IMR-90 (cell line): ENCODE data around the gene SPARC. TPM values are rescaled to one million over a fixed set of nuclear protein-coding genes. Genes with fewer than 3 reads are reported as not detected.

ENCODE experiments used
- ATAC-seq: fragments of 200-7000 bp; cut with Tn5 transposase; 2 replicates; pipeline ENCODE4 v1.9.1; 2020; ENCODE audit warnings: low read depth, mild to moderate bottlenecking, moderate library complexity
- BruUV-seq: library from RNA; stranded (reverse); fragments of 400-500 nt; replicated peaks from 2 replicates; lab custom pipeline; 2021; lab: Mats Ljungman, UMichigan
- CTCF ChIA-PET: fragments of 300-600 bp; formaldehyde crosslinking; extraction: SDS; loops from one replicate; lab custom pipeline; 2021; ENCODE audit warnings: antibody characterized with exemption; lab: Yijun Ruan, JAX
- POLR2A ChIA-PET: fragments of 300-600 bp; sonication (Branson Sonifier 250); formaldehyde crosslinking; loops from one replicate; lab custom pipeline; 2022; ENCODE audit warnings: antibody characterized with exemption; ENCODE audit not compliant: unreplicated experiment; lab: Charles Lee
- DNase-seq: peaks from one replicate; pipeline ENCODE4 v3.0.0; 2013
- H2AFZ ChIP-seq: replicated peaks from 2 replicates; pipeline ENCODE3; 2013; ENCODE audit warnings: low read length, mild to moderate bottlenecking; ENCODE audit not compliant: poor library complexity
- H2AK5ac ChIP-seq: 2 replicates; pipeline ENCODE4 v1.6.1; 2013; ENCODE audit warnings: low read depth, low read length, inconsistent platforms
- H2AK9ac ChIP-seq: replicated peaks from 2 replicates; pipeline ENCODE3; 2013; ENCODE audit warnings: mild to moderate bottlenecking, low read depth, low read length, moderate library complexity; ENCODE audit not compliant: poor library complexity
- H2BK120ac ChIP-seq: 2 replicates; pipeline ENCODE4 v1.6.1; 2013; ENCODE audit warnings: low read depth, low read length, inconsistent platforms
- H2BK15ac ChIP-seq: 3 replicates; pipeline ENCODE4 v1.6.1; 2013; ENCODE audit warnings: low read depth, low read length, inconsistent platforms
- H2BK20ac ChIP-seq: 2 replicates; pipeline ENCODE4 v1.6.1; 2013; ENCODE audit warnings: low read depth, mild to moderate bottlenecking, inconsistent platforms, low read length, moderate library complexity
- H2BK5ac ChIP-seq: 2 replicates; pipeline ENCODE4 v1.6.1; 2013; ENCODE audit warnings: mild to moderate bottlenecking, low read depth, low read length, inconsistent platforms; ENCODE audit not compliant: poor library complexity, severe bottlenecking
- H3K14ac ChIP-seq: replicated peaks from 2 replicates; pipeline ENCODE4 v1.6.1; 2013; ENCODE audit warnings: low read depth, low read length, inconsistent platforms
- H3K18ac ChIP-seq: 2 replicates; pipeline ENCODE4 v1.6.1; 2013; ENCODE audit warnings: low read depth, low read length, control low read depth
- H3K23ac ChIP-seq: 2 replicates; pipeline ENCODE4 v1.6.1; 2013; ENCODE audit warnings: low read depth, low read length, inconsistent platforms
- H3K27ac ChIP-seq: 2 replicates; pipeline ENCODE4 v1.5.1; 2013; ENCODE audit warnings: mild to moderate bottlenecking, control low read depth, low read length; ENCODE audit not compliant: insufficient read depth
- H3K27me3 ChIP-seq: 2 replicates; pipeline ENCODE4 v1.6.1; 2013; ENCODE audit warnings: low read length; ENCODE audit not compliant: control insufficient read depth, insufficient read depth
- H3K36me3 ChIP-seq: 2 replicates; pipeline ENCODE4 v1.6.1; 2013; ENCODE audit warnings: low read length, mixed read lengths; ENCODE audit not compliant: control insufficient read depth, insufficient read depth
- H3K4ac ChIP-seq: 2 replicates; pipeline ENCODE4 v1.6.1; 2013; ENCODE audit warnings: low read depth, low read length, inconsistent platforms
- H3K4me1 ChIP-seq: 2 replicates; pipeline ENCODE4 v1.6.1; 2013; ENCODE audit warnings: low read length, mixed read lengths; ENCODE audit not compliant: control insufficient read depth, insufficient read depth
- H3K4me2 ChIP-seq: 2 replicates; pipeline ENCODE4 v1.6.1; 2013; ENCODE audit warnings: low read depth, mild to moderate bottlenecking, control low read depth, low read length, moderate library complexity
- H3K4me3 ChIP-seq: 2 replicates; pipeline ENCODE4 v1.5.1; 2013; ENCODE audit warnings: low read depth, mild to moderate bottlenecking, control low read depth, low read length, moderate library complexity; ENCODE audit not compliant: insufficient read depth
- H3K56ac ChIP-seq: 2 replicates; pipeline ENCODE4 v1.6.1; 2013; ENCODE audit warnings: low read length, inconsistent platforms; ENCODE audit not compliant: insufficient read depth; ENCODE audit errors: extremely low read depth
- H3K79me1 ChIP-seq, 2 experiments: 2 replicates each; pipeline ENCODE4 v1.6.1; 2013; ENCODE audit warnings: low read length in 2 of 2, inconsistent platforms in 1 of 2, low read depth in 1 of 2
- H3K9ac ChIP-seq: 2 replicates; pipeline ENCODE4 v1.6.1; 2013; ENCODE audit warnings: low read depth, low read length, control low read depth
- H3K9me1 ChIP-seq: 2 replicates; pipeline ENCODE4 v1.6.1; 2013; ENCODE audit warnings: low read length, inconsistent platforms; ENCODE audit not compliant: insufficient read depth
- H3K9me3 ChIP-seq: 2 replicates; pipeline ENCODE4 v1.6.1; 2013; ENCODE audit warnings: low read length; ENCODE audit not compliant: control insufficient read depth, insufficient read depth
- H4K20me1 ChIP-seq: 2 replicates; pipeline ENCODE4 v1.6.1; 2013; ENCODE audit warnings: low read length, inconsistent platforms; ENCODE audit not compliant: insufficient read depth
- H4K5ac ChIP-seq: 2 replicates; pipeline ENCODE4 v1.6.1; 2013; ENCODE audit warnings: mild to moderate bottlenecking, low read depth, low read length, control low read depth
- H4K8ac ChIP-seq, 2 experiments: 2 replicates each; pipeline ENCODE4 v1.6.1; 2013; ENCODE audit warnings: low read depth in 2 of 2, low read length in 2 of 2, control low read depth in 1 of 2, inconsistent platforms in 1 of 2
- H4K91ac ChIP-seq: 2 replicates; pipeline ENCODE4 v1.6.1; 2013; ENCODE audit warnings: low read depth, low read length, inconsistent platforms; ENCODE audit not compliant: insufficient read depth
- BHLHE40 ChIP-seq: fragments of 150-350 bp; IDR thresholded peaks from 2 replicates; pipeline ENCODE4 v1.6.1; 2016; ENCODE audit warnings: mild to moderate bottlenecking, low read depth, low read length
- CEBPB ChIP-seq: IDR thresholded peaks from 2 replicates; pipeline ENCODE4 v1.6.1; 2012; ENCODE audit warnings: low read depth, low read length, improper control_type of control experiment
- CHD1 ChIP-seq: IDR thresholded peaks from 2 replicates; pipeline ENCODE4 v1.6.1; 2012; ENCODE audit warnings: low read depth, low read length, improper control_type of control experiment
- FOS ChIP-seq: fragments of 150-350 bp; IDR thresholded peaks from 2 replicates; pipeline ENCODE4 v1.6.1; 2016; ENCODE audit warnings: low read depth, low read length
- MAFK ChIP-seq: IDR thresholded peaks from 2 replicates; pipeline ENCODE4 v1.6.1; 2012; ENCODE audit warnings: low read depth, low read length, improper control_type of control experiment
- MAZ ChIP-seq: IDR thresholded peaks from 2 replicates; pipeline ENCODE4 v1.6.1; 2012; ENCODE audit warnings: low read depth, mild to moderate bottlenecking, low read length, improper control_type of control experiment, moderate library complexity, borderline replicate concordance
- MXI1 ChIP-seq: IDR thresholded peaks from 2 replicates; pipeline ENCODE4 v1.6.1; 2012; ENCODE audit warnings: low read depth, mild to moderate bottlenecking, low read length, moderate library complexity, borderline replicate concordance
- NFE2L2 ChIP-seq: fragments of 150-350 bp; IDR thresholded peaks from 2 replicates; pipeline ENCODE4 v1.6.1; 2016; ENCODE audit warnings: low read depth, mild to moderate bottlenecking, low read length
- POLR2A ChIP-seq: IDR thresholded peaks from 2 replicates; pipeline ENCODE4 v1.6.1; 2012; ENCODE audit warnings: mild to moderate bottlenecking, low read depth, low read length
- RAD21 ChIP-seq: IDR thresholded peaks from 2 replicates; pipeline ENCODE4 v1.6.1; 2012; ENCODE audit warnings: low read length, improper control_type of control experiment
- RCOR1 ChIP-seq: IDR thresholded peaks from 2 replicates; pipeline ENCODE4 v1.6.1; 2012; ENCODE audit warnings: mild to moderate bottlenecking, low read length, improper control_type of control experiment; ENCODE audit not compliant: insufficient replicate concordance
- RFX5 ChIP-seq: IDR thresholded peaks from 2 replicates; pipeline ENCODE4 v1.8.0; 2012; ENCODE audit warnings: low read depth, mild to moderate bottlenecking, low read length, moderate library complexity
- SMC3 ChIP-seq: fragments of 150-350 bp; IDR thresholded peaks from 2 replicates; pipeline ENCODE4 v1.6.1; 2016; ENCODE audit warnings: low read depth, mild to moderate bottlenecking, antibody characterized with exemption, low read length, moderate library complexity
- WGBS, 2 experiments: methylation state at CpG; one replicate each; pipeline versions ENCODE4 v1.1.5 to v1.1.7; 2013; ENCODE audit warnings: missing lambda C conversion rate in 2 of 2; ENCODE audit not compliant: insufficient read length in 1 of 2; ENCODE audit errors: extremely low coverage in 2 of 2; 5-methylcytosine and 5-hydroxymethylcytosine counted together
- dilution Hi-C: fragments of 300-500 bp; cut with HindIII; formaldehyde crosslinking; loops from one replicate; pipeline ENCODE4 v1.14.3; 2018; ENCODE audit warnings: low sequenced_read_pairs; ENCODE audit not compliant: unreplicated experiment
- in situ Hi-C: fragments of 300-500 bp; cut with MboI; formaldehyde crosslinking; loops from 3 replicates; pipeline ENCODE4 v1.14.3; 2019; ENCODE audit warnings: low sequenced_read_pairs, inconsistent platforms, mixed read lengths
- intact Hi-C: fragments of 100-400 bp; cut with micrococcal nuclease; formaldehyde crosslinking; loops from 2 replicates; pipeline ENCODE4 v1.10.0; 2022
- polyA plus RNA-seq, 3 experiments: library from polyadenylated mRNA; depleted of rRNA; stranded (reverse); fragments of >200 nt; gene quantifications; 2 replicates each; pipeline ENCODE4 v1.2.3, GENCODE V29; 2012; ENCODE audit warnings: low replicate concordance in 1 of 3
- total RNA-seq: library from RNA; depleted of rRNA; stranded (reverse); fragments of >200 nt; gene quantifications from 2 replicates; pipeline ENCODE4 v1.2.3, GENCODE V29; 2012
- TF ChIP-seq, protein P1 (sequence below): conservative IDR thresholded peaks from 2 replicates; pipeline ENCODE4 v1.5.1; 2012; ENCODE audit warnings: mild to moderate bottlenecking, low read depth, low read length, improper control_type of control experiment
- TF ChIP-seq, protein P2 (sequence below): fragments of 150-350 bp; IDR thresholded peaks from 2 replicates; pipeline ENCODE4 v1.6.1; 2017; ENCODE audit warnings: mild to moderate bottlenecking, antibody characterized with exemption, low read length, low read depth
- TF ChIP-seq, protein P3 (sequence below): fragments of 150-350 bp; IDR thresholded peaks from 2 replicates; pipeline ENCODE4 v1.6.1; 2016; ENCODE audit warnings: low read depth, mild to moderate bottlenecking, low read length, moderate library complexity, borderline replicate concordance

SPARC gene
- total and polyA plus RNA-seq, 2 of the 4 experiments (the other 2 are of a cell fraction), result 1,186 to 4,692 TPM

DNA sequence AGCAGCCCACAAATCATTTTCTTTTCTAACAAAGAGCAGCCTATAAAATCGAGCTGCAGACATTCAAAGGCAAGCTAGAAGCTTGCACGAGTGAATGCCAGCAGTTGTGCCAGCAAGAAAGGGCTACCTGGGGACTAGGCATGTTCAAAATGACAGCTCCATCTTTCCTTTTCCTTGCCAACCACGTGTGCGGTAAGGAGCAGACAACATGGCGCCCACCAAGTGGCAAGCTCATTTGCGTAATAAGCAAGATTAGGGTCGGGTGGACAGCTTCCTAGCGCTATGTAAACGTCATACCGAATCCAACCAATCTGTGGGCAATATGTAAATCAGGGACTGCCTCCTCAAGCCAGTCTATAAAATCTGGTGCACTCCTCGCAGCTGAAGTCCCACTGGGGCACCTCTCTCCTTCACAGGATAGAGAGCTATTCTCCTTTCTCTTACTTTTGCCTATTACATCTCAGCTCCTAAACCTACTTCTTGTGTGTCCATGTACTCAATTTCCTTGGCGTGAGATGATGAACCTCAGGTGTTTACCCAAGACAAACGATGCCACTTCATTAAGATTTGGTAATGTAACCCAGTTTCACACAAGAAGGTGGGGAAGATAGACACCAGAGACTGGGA, 22.5 kb upstream of the SPARC start:
- Histone ChIP-seq H2AFZ (peak overlapping the region; percentile 27), H2BK120ac (no peak overlapping the region), H3K14ac (no peak overlapping the region), H2AK9ac (no peak overlapping the region), H4K20me1 (no peaks in the 10 kb centered on the region), H3K27me3 (no peaks in the 10 kb centered on the region), H2AK5ac (no peak overlapping the region), H3K56ac (no peak overlapping the region), H3K9me3 (no peaks in the 10 kb centered on the region), H3K4me2 (no peak overlapping the region), H2BK5ac (no peak overlapping the region), H3K79me1 (no peaks in the 10 kb centered on the region), H3K4me1 (no peaks in the 10 kb centered on the region), H3K23ac (no peak overlapping the region), H4K91ac (no peak overlapping the region), H3K9me1 (peaks cover 2% of the 10 kb centered on the region; the same call in 1 of the 2 replicates), H3K27ac (no peak overlapping the region), H2BK20ac (no peak overlapping the region), H3K4me3 (no peak overlapping the region), H3K18ac (no peak overlapping the region), H4K5ac (no peak overlapping the region), H3K36me3 (no peaks in the 10 kb centered on the region), H2BK15ac (no peak overlapping the region), H4K8ac (no peak overlapping the region), H3K4ac (no peak overlapping the region), H3K9ac (no peak overlapping the region)
- BruUV-seq, result no TSS peak
- ChIA-PET POLR2A (interaction anchor here (1.3 to 1.8 kb wide), 3 partner anchors 9 to 25 kb away, joined by 3 to 9 read pairs (median 5); no protein-coding TSS in a partner anchor), CTCF (no interaction called here)
- ATAC-seq, result no peak
- in situ Hi-C loops, result no loop called here
- dilution Hi-C loops, result no loop called here
- WGBS, 2 experiments, result 87% methylated on average over 9 of the region's 13 CpGs; no CpG with 5 or more reads in 1 of the 2 experiments
- TF ChIP-seq CHD1, result no peak
- no peak for TF ChIP-seq POLR2A
- no peak for TF ChIP-seq RCOR1
- TF ChIP-seq, protein P1, sequence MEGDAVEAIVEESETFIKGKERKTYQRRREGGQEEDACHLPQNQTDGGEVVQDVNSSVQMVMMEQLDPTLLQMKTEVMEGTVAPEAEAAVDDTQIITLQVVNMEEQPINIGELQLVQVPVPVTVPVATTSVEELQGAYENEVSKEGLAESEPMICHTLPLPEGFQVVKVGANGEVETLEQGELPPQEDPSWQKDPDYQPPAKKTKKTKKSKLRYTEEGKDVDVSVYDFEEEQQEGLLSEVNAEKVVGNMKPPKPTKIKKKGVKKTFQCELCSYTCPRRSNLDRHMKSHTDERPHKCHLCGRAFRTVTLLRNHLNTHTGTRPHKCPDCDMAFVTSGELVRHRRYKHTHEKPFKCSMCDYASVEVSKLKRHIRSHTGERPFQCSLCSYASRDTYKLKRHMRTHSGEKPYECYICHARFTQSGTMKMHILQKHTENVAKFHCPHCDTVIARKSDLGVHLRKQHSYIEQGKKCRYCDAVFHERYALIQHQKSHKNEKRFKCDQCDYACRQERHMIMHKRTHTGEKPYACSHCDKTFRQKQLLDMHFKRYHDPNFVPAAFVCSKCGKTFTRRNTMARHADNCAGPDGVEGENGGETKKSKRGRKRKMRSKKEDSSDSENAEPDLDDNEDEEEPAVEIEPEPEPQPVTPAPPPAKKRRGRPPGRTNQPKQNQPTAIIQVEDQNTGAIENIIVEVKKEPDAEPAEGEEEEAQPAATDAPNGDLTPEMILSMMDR, result no peak
- no peak for TF ChIP-seq RFX5
- TF ChIP-seq SMC3, result no peak
- no peak for TF ChIP-seq FOS
- TF ChIP-seq RAD21, result no peak
- no peak for TF ChIP-seq BHLHE40
- no peak for TF ChIP-seq MXI1
- no peak for TF ChIP-seq MAFK
- no peak for TF ChIP-seq MAZ
- TF ChIP-seq CEBPB, result no peak
- TF ChIP-seq, protein P2, sequence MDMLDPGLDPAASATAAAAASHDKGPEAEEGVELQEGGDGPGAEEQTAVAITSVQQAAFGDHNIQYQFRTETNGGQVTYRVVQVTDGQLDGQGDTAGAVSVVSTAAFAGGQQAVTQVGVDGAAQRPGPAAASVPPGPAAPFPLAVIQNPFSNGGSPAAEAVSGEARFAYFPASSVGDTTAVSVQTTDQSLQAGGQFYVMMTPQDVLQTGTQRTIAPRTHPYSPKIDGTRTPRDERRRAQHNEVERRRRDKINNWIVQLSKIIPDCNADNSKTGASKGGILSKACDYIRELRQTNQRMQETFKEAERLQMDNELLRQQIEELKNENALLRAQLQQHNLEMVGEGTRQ, result no peak
- no peak for TF ChIP-seq NFE2L2
- TF ChIP-seq, protein P3, sequence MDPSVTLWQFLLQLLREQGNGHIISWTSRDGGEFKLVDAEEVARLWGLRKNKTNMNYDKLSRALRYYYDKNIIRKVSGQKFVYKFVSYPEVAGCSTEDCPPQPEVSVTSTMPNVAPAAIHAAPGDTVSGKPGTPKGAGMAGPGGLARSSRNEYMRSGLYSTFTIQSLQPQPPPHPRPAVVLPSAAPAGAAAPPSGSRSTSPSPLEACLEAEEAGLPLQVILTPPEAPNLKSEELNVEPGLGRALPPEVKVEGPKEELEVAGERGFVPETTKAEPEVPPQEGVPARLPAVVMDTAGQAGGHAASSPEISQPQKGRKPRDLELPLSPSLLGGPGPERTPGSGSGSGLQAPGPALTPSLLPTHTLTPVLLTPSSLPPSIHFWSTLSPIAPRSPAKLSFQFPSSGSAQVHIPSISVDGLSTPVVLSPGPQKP, result no peak
- no peak for DNase-seq
- intact Hi-C loops, result no loop called here
